HL-60 (cell line): ENCODE data around the gene PIP5K1B.

Source experiments
- DNase-seq, 2 experiments: peaks; one replicate each; pipeline ENCODE4 v3.0.0-alpha.2; 2010 to 2020; ENCODE audit warnings: low read depth in 1 of 2, low spot score in 1 of 2
- H3K27ac ChIP-seq: fragments of 250-450 bp; sonication (Bioruptor Pico); replicated peaks from 2 replicates; pipeline ENCODE4 v1.5.1; 2020; ENCODE audit warnings: mild to moderate bottlenecking, moderate library complexity
- H3K27me3 ChIP-seq: fragments of 250-450 bp; sonication (Bioruptor Pico); 2 replicates; pipeline ENCODE4 v1.5.1; 2021; ENCODE audit warnings: mild to moderate bottlenecking, moderate library complexity; ENCODE audit not compliant: insufficient read depth, poor library complexity, severe bottlenecking
- H3K4me3 ChIP-seq: replicated peaks from 2 replicates; pipeline ENCODE4 v1.5.1; 2011; ENCODE audit warnings: mild to moderate bottlenecking, control low read depth, low read length; ENCODE audit not compliant: insufficient read depth
- GABPA ChIP-seq: IDR thresholded peaks from 2 replicates; pipeline ENCODE4 v1.6.1; 2012; ENCODE audit warnings: low read depth
- POLR2AphosphoS5 ChIP-seq: IDR thresholded peaks from 2 replicates; pipeline ENCODE4 v1.6.1; 2012; ENCODE audit warnings: low read depth
- SPI1 ChIP-seq: IDR thresholded peaks from 2 replicates; pipeline ENCODE4 v1.6.1; 2012; ENCODE audit warnings: low read depth, mild to moderate bottlenecking, borderline replicate concordance
- TF ChIP-seq, protein P1 (sequence below): IDR thresholded peaks from 2 replicates; pipeline ENCODE4 v1.6.1; 2012; ENCODE audit warnings: low read depth; ENCODE audit not compliant: insufficient replicate concordance
- TF ChIP-seq, protein P2 (sequence below): IDR thresholded peaks from one replicate; pipeline ENCODE4 v1.5.1; 2011; ENCODE audit warnings: low read length, control low read depth, inconsistent platforms; ENCODE audit not compliant: insufficient read depth

Gene PIP5K1B

DNA sequence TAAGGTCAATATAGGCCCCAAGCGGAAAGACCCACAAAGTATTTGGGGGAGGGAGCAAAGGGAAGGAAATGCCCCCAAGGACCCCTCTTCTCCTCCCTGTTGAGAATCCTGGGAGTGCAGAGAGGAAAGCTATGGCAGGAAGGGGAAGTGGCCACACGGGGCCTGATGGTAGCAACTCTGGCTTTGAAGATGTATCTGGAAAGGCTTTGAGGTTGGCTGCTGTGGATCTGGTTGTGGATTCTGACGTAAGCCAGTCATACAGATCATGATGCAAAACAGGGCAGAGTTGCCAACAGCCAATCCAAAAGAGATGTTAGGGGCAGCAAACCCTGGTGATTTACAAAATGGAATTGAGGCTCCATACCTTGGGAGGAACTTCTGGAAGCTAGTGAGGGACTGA, 200.1 kb downstream of the PIP5K1B start:
- no peaks in the 10 kb centered on the region for H3K27me3 ChIP-seq
- TF ChIP-seq SPI1 (peak; percentile 46; the same call in 1 of the 2 replicates), POLR2AphosphoS5 (no peak), GABPA (no peak)
- TF ChIP-seq, protein P1, sequence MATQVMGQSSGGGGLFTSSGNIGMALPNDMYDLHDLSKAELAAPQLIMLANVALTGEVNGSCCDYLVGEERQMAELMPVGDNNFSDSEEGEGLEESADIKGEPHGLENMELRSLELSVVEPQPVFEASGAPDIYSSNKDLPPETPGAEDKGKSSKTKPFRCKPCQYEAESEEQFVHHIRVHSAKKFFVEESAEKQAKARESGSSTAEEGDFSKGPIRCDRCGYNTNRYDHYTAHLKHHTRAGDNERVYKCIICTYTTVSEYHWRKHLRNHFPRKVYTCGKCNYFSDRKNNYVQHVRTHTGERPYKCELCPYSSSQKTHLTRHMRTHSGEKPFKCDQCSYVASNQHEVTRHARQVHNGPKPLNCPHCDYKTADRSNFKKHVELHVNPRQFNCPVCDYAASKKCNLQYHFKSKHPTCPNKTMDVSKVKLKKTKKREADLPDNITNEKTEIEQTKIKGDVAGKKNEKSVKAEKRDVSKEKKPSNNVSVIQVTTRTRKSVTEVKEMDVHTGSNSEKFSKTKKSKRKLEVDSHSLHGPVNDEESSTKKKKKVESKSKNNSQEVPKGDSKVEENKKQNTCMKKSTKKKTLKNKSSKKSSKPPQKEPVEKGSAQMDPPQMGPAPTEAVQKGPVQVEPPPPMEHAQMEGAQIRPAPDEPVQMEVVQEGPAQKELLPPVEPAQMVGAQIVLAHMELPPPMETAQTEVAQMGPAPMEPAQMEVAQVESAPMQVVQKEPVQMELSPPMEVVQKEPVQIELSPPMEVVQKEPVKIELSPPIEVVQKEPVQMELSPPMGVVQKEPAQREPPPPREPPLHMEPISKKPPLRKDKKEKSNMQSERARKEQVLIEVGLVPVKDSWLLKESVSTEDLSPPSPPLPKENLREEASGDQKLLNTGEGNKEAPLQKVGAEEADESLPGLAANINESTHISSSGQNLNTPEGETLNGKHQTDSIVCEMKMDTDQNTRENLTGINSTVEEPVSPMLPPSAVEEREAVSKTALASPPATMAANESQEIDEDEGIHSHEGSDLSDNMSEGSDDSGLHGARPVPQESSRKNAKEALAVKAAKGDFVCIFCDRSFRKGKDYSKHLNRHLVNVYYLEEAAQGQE = no peak
- TF ChIP-seq, protein P2, sequence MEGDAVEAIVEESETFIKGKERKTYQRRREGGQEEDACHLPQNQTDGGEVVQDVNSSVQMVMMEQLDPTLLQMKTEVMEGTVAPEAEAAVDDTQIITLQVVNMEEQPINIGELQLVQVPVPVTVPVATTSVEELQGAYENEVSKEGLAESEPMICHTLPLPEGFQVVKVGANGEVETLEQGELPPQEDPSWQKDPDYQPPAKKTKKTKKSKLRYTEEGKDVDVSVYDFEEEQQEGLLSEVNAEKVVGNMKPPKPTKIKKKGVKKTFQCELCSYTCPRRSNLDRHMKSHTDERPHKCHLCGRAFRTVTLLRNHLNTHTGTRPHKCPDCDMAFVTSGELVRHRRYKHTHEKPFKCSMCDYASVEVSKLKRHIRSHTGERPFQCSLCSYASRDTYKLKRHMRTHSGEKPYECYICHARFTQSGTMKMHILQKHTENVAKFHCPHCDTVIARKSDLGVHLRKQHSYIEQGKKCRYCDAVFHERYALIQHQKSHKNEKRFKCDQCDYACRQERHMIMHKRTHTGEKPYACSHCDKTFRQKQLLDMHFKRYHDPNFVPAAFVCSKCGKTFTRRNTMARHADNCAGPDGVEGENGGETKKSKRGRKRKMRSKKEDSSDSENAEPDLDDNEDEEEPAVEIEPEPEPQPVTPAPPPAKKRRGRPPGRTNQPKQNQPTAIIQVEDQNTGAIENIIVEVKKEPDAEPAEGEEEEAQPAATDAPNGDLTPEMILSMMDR = no peak
- peak in 1 of 2 experiments; percentile 4 for DNase-seq
- no peak overlapping the region for H3K27ac ChIP-seq
- H3K4me3 ChIP-seq = no peak overlapping the region

DNA sequence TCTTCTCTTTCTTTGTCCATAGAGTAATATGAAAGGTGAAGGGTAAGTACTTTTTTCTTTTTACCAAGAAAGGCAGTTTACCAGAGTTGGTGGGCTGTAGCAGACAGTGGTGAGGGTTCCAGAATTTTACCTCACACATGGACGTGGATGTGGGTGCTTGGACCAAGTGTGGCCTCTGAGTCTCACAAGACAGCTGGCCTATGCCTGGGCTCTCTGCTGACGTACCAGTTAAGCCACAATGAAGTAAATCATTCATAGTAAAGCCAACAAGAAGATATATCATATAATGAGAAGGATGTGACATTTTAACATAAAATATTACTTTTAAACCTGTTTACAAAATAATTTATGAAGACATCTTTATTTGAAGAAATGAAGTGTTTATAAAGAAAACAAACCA, 202.9 kb downstream of the PIP5K1B start:
- H3K27me3 ChIP-seq = no peaks in the 10 kb centered on the region
- no peak overlapping the region for H3K27ac ChIP-seq
- H3K4me3 ChIP-seq = no peak overlapping the region
- TF ChIP-seq, protein P2 = no peak
- TF ChIP-seq GABPA (no peak), SPI1 (no peak)
- DNase-seq = no peak

DNA sequence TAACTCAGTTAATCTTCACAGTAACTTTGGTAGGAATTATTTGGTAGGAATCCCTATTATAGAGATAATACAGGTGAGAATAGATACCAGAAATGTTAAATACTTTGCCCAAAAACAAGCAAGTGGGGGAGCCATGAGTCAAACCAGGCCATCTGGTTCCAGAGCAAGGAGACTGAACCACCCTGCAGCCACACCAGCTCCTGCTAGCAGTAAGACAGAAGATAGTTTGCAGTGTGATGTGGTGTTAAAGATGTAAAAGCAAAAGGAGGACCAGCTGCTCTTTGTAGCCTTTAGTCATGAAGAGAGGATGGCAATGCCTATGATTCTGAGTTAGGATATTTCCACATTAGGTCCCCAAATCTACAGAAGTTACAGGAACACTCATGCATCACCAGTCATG, 207.5 kb downstream of the PIP5K1B start:
- DNase-seq = no peak
- Histone ChIP-seq H3K27me3 (no peaks in the 10 kb centered on the region), H3K27ac (no peak overlapping the region), H3K4me3 (no peak overlapping the region)
- TF ChIP-seq POLR2AphosphoS5 (no peak), GABPA (no peak), SPI1 (no peak)
- TF ChIP-seq, protein P2 = no peak
- TF ChIP-seq, protein P1 = no peak

DNA sequence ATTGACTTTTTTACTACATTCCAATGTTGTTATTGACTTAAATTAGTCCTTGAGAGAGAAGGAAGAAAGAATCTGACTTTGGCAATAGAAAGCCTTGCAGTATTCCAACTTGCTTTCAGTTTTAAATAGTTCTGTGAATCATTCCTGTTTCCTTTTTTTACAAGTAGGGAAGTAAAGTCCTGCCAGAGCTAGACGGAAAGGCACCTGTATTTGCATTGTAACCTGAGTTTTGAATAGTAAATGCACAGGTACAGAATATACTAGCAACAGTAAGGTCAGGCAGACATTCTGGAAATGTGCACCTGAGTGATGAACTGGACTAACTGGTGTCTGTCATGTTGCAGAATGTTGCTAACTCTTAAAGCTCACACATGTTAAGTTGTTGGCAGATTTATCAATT, 208.0 kb downstream of the PIP5K1B start:
- Histone ChIP-seq H3K27ac (no peak overlapping the region), H3K4me3 (no peak overlapping the region), H3K27me3 (no peaks in the 10 kb centered on the region)
- TF ChIP-seq, protein P1 = no peak
- TF ChIP-seq GABPA (no peak), POLR2AphosphoS5 (no peak), SPI1 (no peak)
- TF ChIP-seq, protein P2 = no peak
- no peak for DNase-seq
